Mesenchymal stem cell (in vitro differentiated cells and primary cell): Measurements from ENCODE around the gene OR1L6.

ENCODE experiments used
- DNase-seq: peaks from one replicate; pipeline ENCODE4 v3.0.0-alpha.2; 2013
- H2AFZ ChIP-seq: one replicate; pipeline ENCODE4 v1.6.1; 2013; ENCODE audit warnings: low read depth, mild to moderate bottlenecking, control low read depth, inconsistent platforms, low read length, moderate library complexity
- H2AK5ac ChIP-seq: 2 replicates; pipeline ENCODE4 v1.6.1; 2013; ENCODE audit warnings: low read length, moderate library complexity, mild to moderate bottlenecking, inconsistent platforms; ENCODE audit not compliant: severe bottlenecking
- H2BK120ac ChIP-seq: one replicate; pipeline ENCODE4 v1.6.1; 2013; ENCODE audit warnings: low read depth, mild to moderate bottlenecking, inconsistent platforms, low read length, moderate library complexity
- H2BK12ac ChIP-seq, 2 experiments: one replicate each; pipeline ENCODE4 v1.6.1; 2013; ENCODE audit warnings: inconsistent platforms in 2 of 2, low read length in 2 of 2, mild to moderate bottlenecking in 2 of 2, moderate library complexity in 2 of 2, control low read depth in 1 of 2
- H2BK15ac ChIP-seq: one replicate; pipeline ENCODE4 v1.6.1; 2013; ENCODE audit warnings: mild to moderate bottlenecking, low read depth, inconsistent platforms; ENCODE audit not compliant: poor library complexity, severe bottlenecking
- H2BK5ac ChIP-seq: 2 replicates; pipeline ENCODE4 v1.6.1; 2013; ENCODE audit warnings: low read depth, mild to moderate bottlenecking, low read length, control low read depth, inconsistent platforms; ENCODE audit not compliant: poor library complexity, severe bottlenecking
- H3K14ac ChIP-seq, 2 experiments: one replicate each; pipeline ENCODE4 v1.6.1; 2013; ENCODE audit warnings: inconsistent platforms in 2 of 2, low read length in 2 of 2, control low read depth in 1 of 2, mild to moderate bottlenecking in 1 of 2, moderate library complexity in 1 of 2
- H3K18ac ChIP-seq, 2 experiments: one replicate each; pipeline ENCODE4 v1.6.1; 2013; ENCODE audit warnings: inconsistent platforms in 2 of 2, low read length in 2 of 2, control low read depth in 1 of 2, low read depth in 1 of 2, mild to moderate bottlenecking in 1 of 2
- H3K23ac ChIP-seq, 2 experiments: one replicate each; pipeline ENCODE4 v1.6.1; 2013; ENCODE audit warnings: inconsistent platforms in 2 of 2, low read length in 2 of 2, mild to moderate bottlenecking in 2 of 2, moderate library complexity in 2 of 2, control low read depth in 1 of 2
- H3K27ac ChIP-seq: 2 replicates; pipeline ENCODE4 v1.5.1; 2013; ENCODE audit warnings: mild to moderate bottlenecking, moderate library complexity, low read length, control low read depth, inconsistent platforms; ENCODE audit not compliant: poor library complexity, severe bottlenecking
- H3K27me3 ChIP-seq, 2 experiments: 2 replicates each; pipeline versions ENCODE4 v1.6.1 to v1.7.0; 2013; ENCODE audit warnings: low read length in 2 of 2, mild to moderate bottlenecking in 2 of 2, moderate library complexity in 2 of 2, control low read depth in 1 of 2, inconsistent platforms in 1 of 2; ENCODE audit not compliant: control insufficient read depth in 1 of 2, insufficient read depth in 1 of 2
- H3K36me3 ChIP-seq, 2 experiments: 2 replicates each; pipeline versions ENCODE4 v1.6.1 to v1.7.0; 2013; ENCODE audit warnings: low read length in 2 of 2, control low read depth in 1 of 2, inconsistent platforms in 1 of 2, low read depth in 1 of 2, mild to moderate bottlenecking in 1 of 2; ENCODE audit not compliant: insufficient read depth in 2 of 2, control insufficient read depth in 1 of 2
- H3K4ac ChIP-seq, 2 experiments: one replicate each; pipeline ENCODE4 v1.6.1; 2013; ENCODE audit warnings: inconsistent platforms in 2 of 2, low read length in 2 of 2, mild to moderate bottlenecking in 2 of 2, moderate library complexity in 2 of 2, control low read depth in 1 of 2, low read depth in 1 of 2
- H3K4me1 ChIP-seq: 2 replicates; pipeline ENCODE4 v1.6.1; 2013; ENCODE audit warnings: low read depth, low read length, control low read depth; ENCODE audit not compliant: control insufficient read depth, insufficient read depth
- H3K4me2 ChIP-seq: 2 replicates; pipeline ENCODE4 v1.6.1; 2013; ENCODE audit warnings: low read length, mild to moderate bottlenecking, inconsistent platforms; ENCODE audit not compliant: poor library complexity, severe bottlenecking
- H3K4me3 ChIP-seq, 2 experiments: 2 replicates each; pipeline versions ENCODE4 v1.5.1 to v1.7.0; 2013; ENCODE audit warnings: low read length in 2 of 2, mild to moderate bottlenecking in 2 of 2, control low read depth in 1 of 2, low read depth in 1 of 2; ENCODE audit not compliant: insufficient read depth in 1 of 2
- H3K79me1 ChIP-seq: replicated peaks from 2 replicates; pipeline ENCODE4 v1.6.1; 2013; ENCODE audit warnings: mild to moderate bottlenecking, control low read depth, low read length, inconsistent platforms; ENCODE audit not compliant: poor library complexity, severe bottlenecking
- H3K9ac ChIP-seq: 2 replicates; pipeline ENCODE4 v1.7.0; 2013; ENCODE audit warnings: mild to moderate bottlenecking, low read length, moderate library complexity
- H3K9me3 ChIP-seq: 2 replicates; pipeline ENCODE4 v1.7.0; 2013; ENCODE audit warnings: mild to moderate bottlenecking, low read length; ENCODE audit not compliant: control insufficient read depth
- H4K8ac ChIP-seq: one replicate; pipeline ENCODE4 v1.6.1; 2013; ENCODE audit warnings: inconsistent platforms, mild to moderate bottlenecking, low read length, moderate library complexity
- H4K91ac ChIP-seq: one replicate; pipeline ENCODE4 v1.6.1; 2013; ENCODE audit warnings: mild to moderate bottlenecking, low read length, inconsistent platforms
- WGBS: methylation state at CpG from one replicate; pipeline ENCODE4 v1.1.7; 2013; ENCODE audit warnings: mixed read lengths; 5-methylcytosine and 5-hydroxymethylcytosine counted together

Gene OR1L6

GRCh38 chr9:122785269-122785668, 43.2 kb downstream of the OR1L6 start:
- Histone ChIP-seq H2AFZ (no peak overlapping the region), H3K4me1 (no peaks in the 10 kb centered on the region), H2AK5ac (no peak overlapping the region), H2BK120ac (no peak overlapping the region), H3K27me3 (peaks cover 0 to 5% of the 10 kb centered on the region in 2 experiments), H3K18ac (no peak overlapping the region), H3K36me3 (peaks cover 0 to 3% of the 10 kb centered on the region in 2 experiments), H3K4ac (no peak overlapping the region), H4K91ac (no peak overlapping the region), H3K4me2 (no peak overlapping the region), H3K9me3 (no peaks in the 10 kb centered on the region), H2BK15ac (no peak overlapping the region), H2BK12ac (no peak overlapping the region), H4K8ac (no peak overlapping the region), H3K79me1 (no peaks in the 10 kb centered on the region), H3K14ac (no peak overlapping the region), H2BK5ac (no peak overlapping the region), H3K27ac (no peak overlapping the region), H3K9ac (no peak overlapping the region), H3K23ac (no peak overlapping the region), H3K4me3 (no peak overlapping the region)
- peak; percentile 34 for DNase-seq

GRCh38 chr9:122786338-122786737, 44.2 kb downstream of the OR1L6 start:
- no peak overlapping the region for H3K14ac ChIP-seq
- H4K91ac ChIP-seq: no peak overlapping the region
- 85% methylated on average over 3 of the region's 4 CpGs for WGBS
- no peak overlapping the region for H3K4me2 ChIP-seq
- DNase-seq: no peak
- H2AFZ ChIP-seq: no peak overlapping the region
- H3K27me3 ChIP-seq: peaks cover 0 to 5% of the 10 kb centered on the region in 2 experiments
- H2BK12ac ChIP-seq: no peak overlapping the region
- H3K9ac ChIP-seq: no peak overlapping the region
- H2BK5ac ChIP-seq: no peak overlapping the region
- no peak overlapping the region for H4K8ac ChIP-seq
- H3K79me1 ChIP-seq: no peaks in the 10 kb centered on the region
- H3K18ac ChIP-seq: no peak overlapping the region
- H3K4me3 ChIP-seq: no peak overlapping the region
- H2BK120ac ChIP-seq: no peak overlapping the region
- no peak overlapping the region for H3K23ac ChIP-seq
- peaks cover 0 to 3% of the 10 kb centered on the region in 2 experiments for H3K36me3 ChIP-seq
- no peak overlapping the region for H2AK5ac ChIP-seq
- H3K9me3 ChIP-seq: no peaks in the 10 kb centered on the region
- no peak overlapping the region for H3K27ac ChIP-seq
- H2BK15ac ChIP-seq: no peak overlapping the region
- H3K4ac ChIP-seq: no peak overlapping the region
- H3K4me1 ChIP-seq: no peaks in the 10 kb centered on the region

- Histone ChIP-seq H3K9me3 (no peaks in the 10 kb centered on the region), H2AK5ac (no peak within 1 kb of the TSS), H2BK15ac (no peak within 1 kb of the TSS), H3K79me1 (no peaks in the 10 kb centered on the region), H3K14ac (no peak within 1 kb of the TSS), H3K4ac (no peak within 1 kb of the TSS), H3K4me2 (no peak within 1 kb of the TSS), H3K27ac (no peak within 1 kb of the TSS), H2BK120ac (no peak within 1 kb of the TSS), H4K8ac (no peak within 1 kb of the TSS), H3K36me3 (peaks cover 0 to 3% of the 10 kb centered on the region in 2 experiments), H3K18ac (no peak within 1 kb of the TSS), H3K4me1 (no peaks in the 10 kb centered on the region), H2BK5ac (no peak within 1 kb of the TSS), H4K91ac (no peak within 1 kb of the TSS), H2BK12ac (no peak within 1 kb of the TSS), H2AFZ (no peak within 1 kb of the TSS), H3K4me3 (no peak within 1 kb of the TSS), H3K27me3 (peaks cover 0 to 11% of the 10 kb centered on the region in 2 experiments), H3K23ac (no peak within 1 kb of the TSS), H3K9ac (no peak within 1 kb of the TSS)
- no peak for DNase-seq
- WGBS: 90% methylated on average over 12 of the region's 12 CpGs
These were observed 46.7 kb downstream of the OR1L6 start, which contains the start of gene OR5C1 for GRCh38 chr9:122788831-122789230. OR5C1 (plus strand) TSS chr9:122788933; CDS start chr9:122788933, 0 bp downstream.

- Histone ChIP-seq H3K27me3 (peaks cover 0 to 10% of the 10 kb centered on the region in 2 experiments), H3K4me2 (no peak overlapping the region), H3K36me3 (peaks cover 0 to 3% of the 10 kb centered on the region in 2 experiments), H2AFZ (no peak overlapping the region), H3K14ac (no peak overlapping the region), H4K91ac (no peak overlapping the region), H3K4ac (no peak overlapping the region), H3K4me3 (no peak overlapping the region), H3K23ac (no peak overlapping the region), H3K79me1 (no peaks in the 10 kb centered on the region), H2BK15ac (no peak overlapping the region), H3K9me3 (no peaks in the 10 kb centered on the region), H3K18ac (no peak overlapping the region), H2BK120ac (no peak overlapping the region), H3K27ac (no peak overlapping the region), H2AK5ac (no peak overlapping the region), H3K9ac (no peak overlapping the region), H3K4me1 (no peaks in the 10 kb centered on the region), H2BK5ac (no peak overlapping the region), H2BK12ac (no peak overlapping the region), H4K8ac (no peak overlapping the region)
- DNase-seq: no peak
- WGBS: 90% methylated on average over 26 of the region's 28 CpGs
These were observed 47.3 kb downstream of the OR1L6 start for GRCh38 chr9:122789256-122790046.
